HG02938 (cell line): ENCODE measurements around the gene SPHK1.

ENCODE experiments used
- ATAC-seq: cut with Tn5 transposase; IDR thresholded peaks from one replicate; pipeline ENCODE4 v1.9.1; 2021; ENCODE audit warnings: mild to moderate bottlenecking, moderate library complexity; ENCODE audit not compliant: unreplicated experiment

Gene SPHK1

GRCh38 chr17:76405607-76405966 is 21.2 kb downstream of the SPHK1 start:
- no peak for ATAC-seq

GRCh38 chr17:76405967-76406647 is 21.7 kb downstream of the SPHK1 start:
- ATAC-seq, result no peak

- no peak for ATAC-seq
Measured at GRCh38 chr17:76407509-76407908, 23.1 kb downstream of the SPHK1 start.

GRCh38 chr17:76408037-76408849 is 23.8 kb downstream of the SPHK1 start:
- no peak for ATAC-seq

GRCh38 chr17:76410328-76410965 is 26.0 kb downstream of the SPHK1 start:
- no peak for ATAC-seq

- no peak for ATAC-seq
Measured at GRCh38 chr17:76411247-76411646, 26.8 kb downstream of the SPHK1 start.

GRCh38 chr17:76414334-76415295 is 30.2 kb downstream of the SPHK1 start:
- no peak for ATAC-seq

GRCh38 chr17:76415786-76416185 is 31.4 kb downstream of the SPHK1 start:
- ATAC-seq, result no peak

GRCh38 chr17:76416457-76416856 is 32.0 kb downstream of the SPHK1 start:
- ATAC-seq, result no peak

- no peak for ATAC-seq
Measured at GRCh38 chr17:76416899-76417298, 32.5 kb downstream of the SPHK1 start.

GRCh38 chr17:76417499-76418143 is 33.2 kb downstream of the SPHK1 start:
- no peak for ATAC-seq

- ATAC-seq, result no peak
Measured at GRCh38 chr17:76419576-76420260, 35.3 kb downstream of the SPHK1 start.

- no peak for ATAC-seq
Measured at GRCh38 chr17:76420356-76421043, 36.1 kb downstream of the SPHK1 start.

GRCh38 chr17:76421044-76421407 is 36.6 kb downstream of the SPHK1 start:
- ATAC-seq, result no peak

GRCh38 chr17:76422406-76422805 is 38.0 kb downstream of the SPHK1 start:
- ATAC-seq, result no peak

- ATAC-seq, result no peak
Measured at GRCh38 chr17:76422860-76423259, 38.5 kb downstream of the SPHK1 start.

- no peak for ATAC-seq
Measured at GRCh38 chr17:76426853-76427252, 42.4 kb downstream of the SPHK1 start.

GRCh38 chr17:76427501-76428231 is 43.3 kb downstream of the SPHK1 start:
- no peak for ATAC-seq

- ATAC-seq, result no peak
Measured at GRCh38 chr17:76428511-76428910, 44.1 kb downstream of the SPHK1 start.
